ENCODE results near the gene GDPGP1. TPM values are rescaled to one million over a fixed set of nuclear protein-coding genes. Genes with fewer than 3 reads are reported as not detected.

Gene GDPGP1
- total and polyA plus RNA-seq, 7 experiments from 2014 or later: 0.61 to 16.3 (median 11.6) TPM

GRCh38 chr15:90203473-90203872 lies 30.5 kb upstream of the GDPGP1 start:
- DNase-seq (no peak), ATAC-seq (no peak)
- Mint-ChIP-seq H3K9me3 (peaks cover 0 to under 1% (median 0%) of the 10 kb centered on the region in 11 donors), H3K4me3 (peak overlapping the region in 3 of 10 donors; percentile 25 to 92 (median 69)), H3K4me1 (peaks cover 21 to 32% (median 26%) of the 10 kb centered on the region in 7 donors), H3K27me3 (peaks cover 0 to 3% (median 0%) of the 10 kb centered on the region in 5 donors), H3K27ac (no peak overlapping the region), H3K36me3 (peaks cover 0 to 3% (median 0%) of the 10 kb centered on the region in 5 donors)
- H3K36me3 ChIP-seq (ENCODE audit: control insufficient read depth in 2 of 3, insufficient read depth in 3 of 3, low read length in 3 of 3): no peaks in the 10 kb centered on the region
- peaks cover 11 to 23% of the 10 kb centered on the region in 2 donors for H3K4me1 ChIP-seq (ENCODE audit: control insufficient read depth in 2 of 2, insufficient read depth in 2 of 2, low read length in 2 of 2)
- CTCF ChIA-PET: interaction anchor here (0.7 kb wide), 1 partner anchor 16 kb away, joined by 3 read pairs; no protein-coding TSS in a partner anchor
- no peaks in the 10 kb centered on the region for H3K27me3 ChIP-seq (ENCODE audit: control insufficient read depth in 2 of 2, insufficient read depth in 2 of 2, low read length in 2 of 2)
- intact Hi-C loops (cut with micrococcal nuclease): loop anchor here in 1 of 2 donors (5.0 kb wide), 1 partner anchor 101 kb away; the partner anchor contains the start of gene IDH2
- H3K4me3 ChIP-seq (ENCODE audit: low read length): no peak overlapping the region
- POLR2A ChIA-PET: interaction anchor here (1.0 to 6.6 kb wide), 4 partner anchors 12 to 27 kb away, joined by 3 to 95 read pairs (median 10); partner anchors contain the start of genes CIB1 and GDPGP1
- H3K27ac ChIP-seq (ENCODE audit: low read depth, low read length): no peak overlapping the region
- H3K9me3 ChIP-seq (ENCODE audit: control insufficient read depth in 2 of 3, low read length in 3 of 3): no peaks in the 10 kb centered on the region

DNA sequence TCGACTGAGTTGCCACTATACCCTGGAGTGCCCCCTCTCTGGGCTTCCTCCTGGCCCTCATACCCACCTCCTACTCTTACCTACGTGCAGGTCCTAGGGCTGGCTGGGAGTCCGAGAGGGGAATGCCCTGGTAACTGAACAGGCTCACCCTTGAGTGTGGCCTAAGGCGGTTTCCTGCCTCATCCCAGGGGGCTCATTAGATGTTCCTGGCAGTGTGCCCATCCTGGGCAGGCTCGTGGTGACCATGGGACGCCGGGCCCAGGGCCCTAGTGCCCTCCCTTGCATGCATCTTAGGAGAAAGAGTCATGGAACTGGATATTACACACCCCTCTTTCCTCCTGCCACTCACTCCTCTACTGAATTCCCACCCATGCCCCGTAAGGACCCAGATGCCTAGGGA lies 30.1 kb upstream of the GDPGP1 start:
- Histone ChIP-seq H3K27ac (ENCODE audit: low read depth, low read length) (no peak overlapping the region), H3K4me1 (ENCODE audit: control insufficient read depth in 2 of 2, insufficient read depth in 2 of 2, low read length in 2 of 2) (peaks cover 11 to 23% of the 10 kb centered on the region in 2 donors), H3K27me3 (ENCODE audit: control insufficient read depth in 2 of 2, insufficient read depth in 2 of 2, low read length in 2 of 2) (no peaks in the 10 kb centered on the region), H3K9me3 (ENCODE audit: control insufficient read depth in 2 of 3, low read length in 3 of 3) (no peaks in the 10 kb centered on the region), H3K4me3 (ENCODE audit: low read length) (no peak overlapping the region), H3K36me3 (ENCODE audit: control insufficient read depth in 2 of 3, insufficient read depth in 3 of 3, low read length in 3 of 3) (no peaks in the 10 kb centered on the region)
- peaks cover 0 to 3% (median 0%) of the 10 kb centered on the region in 5 donors for H3K27me3 Mint-ChIP-seq
- intact Hi-C loops (cut with micrococcal nuclease): loop anchor here in 1 of 2 donors (5.0 kb wide), 1 partner anchor 102 kb away; the partner anchor contains the start of gene IDH2
- peaks cover 20 to 33% (median 26%) of the 10 kb centered on the region in 7 donors for H3K4me1 Mint-ChIP-seq
- ChIA-PET POLR2A (interaction anchor here (0.7 to 6.6 kb wide), 4 partner anchors 11 to 27 kb away, joined by 3 to 95 read pairs (median 4); partner anchors contain the start of genes CIB1 and GDPGP1), CTCF (interaction anchor here (0.7 kb wide), 1 partner anchor 15 kb away, joined by 3 read pairs; no protein-coding TSS in a partner anchor)
- DNase-seq (no peak), ATAC-seq (no peak)
- peaks cover 0 to 3% (median 0%) of the 10 kb centered on the region in 5 donors for H3K36me3 Mint-ChIP-seq
- H3K9me3 Mint-ChIP-seq: no peaks in the 10 kb centered on the region
- peak overlapping the region in 1 of 10 donors; percentile 69 for H3K4me3 Mint-ChIP-seq
- H3K27ac Mint-ChIP-seq: no peak overlapping the region

DNA sequence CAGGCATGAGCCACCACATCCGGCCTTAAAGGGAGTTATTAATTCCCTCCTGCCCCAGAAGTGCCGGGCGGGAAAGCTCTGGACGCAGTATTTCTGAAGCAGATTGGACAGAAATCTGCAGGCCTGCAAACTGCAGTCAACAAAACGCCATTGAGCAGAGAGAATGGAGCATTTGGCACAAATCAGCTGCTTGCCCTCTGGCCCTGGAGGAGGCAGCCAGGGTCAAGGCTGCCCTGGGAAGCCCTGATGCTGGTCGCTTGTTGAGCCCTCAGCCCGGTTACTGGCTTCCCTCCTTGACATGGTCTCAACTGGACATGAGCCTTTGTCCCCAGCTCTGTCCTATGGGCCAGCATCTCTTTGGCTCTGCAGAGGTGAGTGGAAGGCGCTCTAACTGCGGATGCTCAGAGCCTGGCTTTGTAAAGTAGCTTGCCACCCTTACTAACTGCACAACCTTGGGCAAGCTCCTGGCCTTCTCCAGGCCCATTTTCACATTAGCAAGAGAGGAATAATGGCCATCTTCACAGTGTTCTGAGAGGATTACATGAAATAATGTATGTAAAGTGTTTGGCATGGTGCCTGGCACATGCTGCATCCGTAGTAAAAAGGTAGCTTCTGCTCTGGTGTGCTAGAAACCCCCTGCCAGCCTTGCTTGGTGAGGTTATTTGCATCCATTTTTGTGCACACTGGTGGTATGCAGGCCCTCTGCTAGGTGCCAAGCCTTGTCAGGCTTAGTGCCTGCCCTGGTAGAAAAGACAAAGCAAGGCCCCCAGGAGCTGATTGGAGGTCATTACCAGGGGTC lies 28.8 kb upstream of the GDPGP1 start:
- no peaks in the 10 kb centered on the region for H3K36me3 ChIP-seq (ENCODE audit: control insufficient read depth in 2 of 3, insufficient read depth in 3 of 3, low read length in 3 of 3)
- H3K27me3 Mint-ChIP-seq: peaks cover 0 to 3% (median 0%) of the 10 kb centered on the region in 5 donors
- ChIA-PET CTCF (interaction anchor here (1.0 kb wide), 1 partner anchor 14 kb away, joined by 3 read pairs; no protein-coding TSS in a partner anchor), POLR2A (interaction anchor here (0.5 to 6.6 kb wide), 4 partner anchors 11 to 481 kb away, joined by 3 to 95 read pairs (median 4); partner anchors contain the start of genes CIB1 and GDPGP1)
- no peak overlapping the region for H3K4me3 Mint-ChIP-seq
- intact Hi-C loops (cut with micrococcal nuclease): loop anchor here in 1 of 2 donors (1.0 kb wide), 1 partner anchor 14 kb away; no protein-coding TSS in a partner anchor
- no peak overlapping the region for H3K27ac ChIP-seq (ENCODE audit: low read depth, low read length)
- peaks cover 21 to 38% (median 30%) of the 10 kb centered on the region in 7 donors for H3K4me1 Mint-ChIP-seq
- DNase-seq (no peak), ATAC-seq (no peak)
- no peaks in the 10 kb centered on the region for H3K9me3 Mint-ChIP-seq
- H3K9me3 ChIP-seq (ENCODE audit: control insufficient read depth in 2 of 3, low read length in 3 of 3): no peaks in the 10 kb centered on the region
- H3K4me3 ChIP-seq (ENCODE audit: low read length): no peak overlapping the region
- peaks cover 11 to 23% of the 10 kb centered on the region in 2 donors for H3K4me1 ChIP-seq (ENCODE audit: control insufficient read depth in 2 of 2, insufficient read depth in 2 of 2, low read length in 2 of 2)
- H3K27ac Mint-ChIP-seq: no peak overlapping the region
- H3K27me3 ChIP-seq (ENCODE audit: control insufficient read depth in 2 of 2, insufficient read depth in 2 of 2, low read length in 2 of 2): no peaks in the 10 kb centered on the region
- peaks cover 0 to 9% (median 7%) of the 10 kb centered on the region in 5 donors for H3K36me3 Mint-ChIP-seq

GRCh38 chr15:90205886-90206285 lies 28.1 kb upstream of the GDPGP1 start:
- no peaks in the 10 kb centered on the region for H3K9me3 Mint-ChIP-seq
- H3K36me3 ChIP-seq (ENCODE audit: control insufficient read depth in 2 of 3, insufficient read depth in 3 of 3, low read length in 3 of 3): no peaks in the 10 kb centered on the region
- no peaks in the 10 kb centered on the region for H3K27me3 ChIP-seq (ENCODE audit: control insufficient read depth in 2 of 2, insufficient read depth in 2 of 2, low read length in 2 of 2)
- ChIA-PET CTCF (interaction anchor here (1.0 kb wide), 1 partner anchor 13 kb away, joined by 3 read pairs; no protein-coding TSS in a partner anchor), POLR2A (interaction anchor here (0.6 to 6.6 kb wide), 3 partner anchors 12 to 179 kb away, joined by 3 to 95 read pairs (median 6); partner anchors contain the start of genes CIB1 and GDPGP1)
- H3K4me3 Mint-ChIP-seq: no peak overlapping the region
- no peak overlapping the region for H3K4me3 ChIP-seq (ENCODE audit: low read length)
- peaks cover 0 to 3% (median 0%) of the 10 kb centered on the region in 5 donors for H3K27me3 Mint-ChIP-seq
- H3K4me1 Mint-ChIP-seq: peaks cover 21 to 42% (median 30%) of the 10 kb centered on the region in 7 donors
- peak overlapping the region in 1 of 9 donors; percentile 88 for H3K27ac Mint-ChIP-seq
- ATAC-seq (peak; percentile 35), DNase-seq (no peak)
- no peaks in the 10 kb centered on the region for H3K9me3 ChIP-seq (ENCODE audit: control insufficient read depth in 2 of 3, low read length in 3 of 3)
- intact Hi-C loops (cut with micrococcal nuclease): loop anchor here in 1 of 2 donors (1.0 kb wide), 1 partner anchor 13 kb away; no protein-coding TSS in a partner anchor
- peaks cover 0 to 14% (median 8%) of the 10 kb centered on the region in 5 donors for H3K36me3 Mint-ChIP-seq
- no peak overlapping the region for H3K27ac ChIP-seq (ENCODE audit: low read depth, low read length)
- H3K4me1 ChIP-seq (ENCODE audit: control insufficient read depth in 2 of 2, insufficient read depth in 2 of 2, low read length in 2 of 2): peaks cover 11 to 17% of the 10 kb centered on the region in 2 donors

- Mint-ChIP-seq H3K27me3 (peaks cover 0 to 3% (median 0%) of the 10 kb centered on the region in 5 donors), H3K36me3 (peaks cover 0 to 14% (median 8%) of the 10 kb centered on the region in 5 donors), H3K4me3 (no peak overlapping the region), H3K27ac (no peak overlapping the region), H3K9me3 (no peaks in the 10 kb centered on the region), H3K4me1 (peaks cover 21 to 45% (median 33%) of the 10 kb centered on the region in 7 donors)
- ChIA-PET CTCF (no interaction called here), POLR2A (no interaction called here)
- DNase-seq (no peak), ATAC-seq (no peak)
- intact Hi-C loops (cut with micrococcal nuclease): no loop called here
- Histone ChIP-seq H3K27ac (ENCODE audit: low read depth, low read length) (no peak overlapping the region), H3K36me3 (ENCODE audit: control insufficient read depth in 2 of 3, insufficient read depth in 3 of 3, low read length in 3 of 3) (no peaks in the 10 kb centered on the region), H3K9me3 (ENCODE audit: control insufficient read depth in 2 of 3, low read length in 3 of 3) (no peaks in the 10 kb centered on the region), H3K4me3 (ENCODE audit: low read length) (no peak overlapping the region), H3K27me3 (ENCODE audit: control insufficient read depth in 2 of 2, insufficient read depth in 2 of 2, low read length in 2 of 2) (no peaks in the 10 kb centered on the region), H3K4me1 (ENCODE audit: control insufficient read depth in 2 of 2, insufficient read depth in 2 of 2, low read length in 2 of 2) (peaks cover 9 to 11% of the 10 kb centered on the region in 2 donors)
Observed at GRCh38 chr15:90207252-90207651, 26.8 kb upstream of the GDPGP1 start.

DNA sequence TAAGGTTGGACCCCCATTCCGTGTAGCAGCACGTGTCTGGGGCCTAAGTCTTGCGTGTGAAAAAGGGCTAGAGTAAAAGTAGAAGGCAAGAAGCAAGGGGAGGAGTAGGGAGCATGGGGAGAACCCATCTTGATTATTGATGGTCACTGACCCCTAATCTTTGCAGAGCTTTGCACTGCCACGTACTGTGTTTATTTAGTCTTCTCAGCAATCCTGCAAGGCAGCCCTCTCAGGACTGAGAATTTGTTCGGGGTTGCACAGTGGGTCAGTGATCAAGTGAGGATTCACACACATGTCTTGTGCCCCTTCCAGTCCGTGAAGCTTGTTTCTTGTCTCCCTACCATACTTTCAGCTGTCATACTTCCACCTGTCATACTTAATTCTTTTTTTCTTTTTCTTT lies 25.7 kb upstream of the GDPGP1 start:
- intact Hi-C loops (cut with micrococcal nuclease): no loop called here
- no peaks in the 10 kb centered on the region for H3K27me3 Mint-ChIP-seq
- Histone ChIP-seq H3K27ac (ENCODE audit: low read depth, low read length) (no peak overlapping the region), H3K4me3 (ENCODE audit: low read length) (no peak overlapping the region), H3K36me3 (ENCODE audit: control insufficient read depth in 2 of 3, insufficient read depth in 3 of 3, low read length in 3 of 3) (no peaks in the 10 kb centered on the region), H3K9me3 (ENCODE audit: control insufficient read depth in 2 of 3, low read length in 3 of 3) (no peaks in the 10 kb centered on the region), H3K4me1 (ENCODE audit: control insufficient read depth in 2 of 2, insufficient read depth in 2 of 2, low read length in 2 of 2) (peaks cover 0 to 1% of the 10 kb centered on the region in 2 donors), H3K27me3 (ENCODE audit: control insufficient read depth in 2 of 2, insufficient read depth in 2 of 2, low read length in 2 of 2) (no peaks in the 10 kb centered on the region)
- no peak for ATAC-seq
- peaks cover 0 to 14% (median 8%) of the 10 kb centered on the region in 5 donors for H3K36me3 Mint-ChIP-seq
- H3K9me3 Mint-ChIP-seq: no peaks in the 10 kb centered on the region
- DNase-seq: no peak
- peak overlapping the region in 2 of 9 donors; percentile 36 to 43 for H3K27ac Mint-ChIP-seq
- H3K4me3 Mint-ChIP-seq: no peak overlapping the region
- peaks cover 14 to 34% (median 24%) of the 10 kb centered on the region in 7 donors for H3K4me1 Mint-ChIP-seq
- ChIA-PET POLR2A (no interaction called here), CTCF (interaction anchor here (0.9 to 1.7 kb wide), 2 partner anchors 9 to 17 kb away, joined by 3 to 4 read pairs; no protein-coding TSS in a partner anchor)
